Mucosa of descending colon (tissue), 3 donors: ENCODE measurements around the gene CFAP68. TPM values are rescaled to one million over a fixed set of nuclear protein-coding genes. Genes with fewer than 3 reads are reported as not detected.
A peak's percentile ranks its signal among the peaks of the same experiment; 100 is the strongest.

Experiments used
- ATAC-seq: fragments of 200-7000 bp; cut with Tn5 transposase; one replicate; pipeline ENCODE4 v1.9.1; 2020; ENCODE audit warnings: mild to moderate bottlenecking, moderate library complexity
- DNase-seq, 3 donors: peaks; one replicate each; pipeline ENCODE4 v3.0.0-alpha.2; 2020
- H3K36me3 ChIP-seq: fragments of 200-600 bp; one replicate; pipeline ENCODE4 v1.8.0; 2021; ENCODE audit warnings: low read depth, mild to moderate bottlenecking
- H3K4me1 ChIP-seq: fragments of 200-600 bp; one replicate; pipeline ENCODE4 v1.8.0; 2021; ENCODE audit warnings: low read depth, mild to moderate bottlenecking
- H3K4me3 ChIP-seq: fragments of 200-600 bp; one replicate; pipeline ENCODE4 v1.8.0; 2021; ENCODE audit warnings: mild to moderate bottlenecking
- H3K9me3 ChIP-seq: fragments of 200-600 bp; one replicate; pipeline ENCODE4 v1.8.0; 2021; ENCODE audit warnings: mild to moderate bottlenecking
- intact Hi-C, 2 donors: fragments of 100-400 bp; cut with DNase I in 1 of 2; cut with micrococcal nuclease in 1 of 2; formaldehyde crosslinking; loops; one replicate each; pipeline versions ENCODE4 v1.11.0 to v1.11.1; 2022; cut with DNase I, micrococcal nuclease
- total RNA-seq, 3 donors: library from RNA; stranded (reverse); fragmentation: NEBNext Ultra II Directional in 2 of 3; extraction: Animal tissue kit (Norgen Biotek cat#: 25700) in 2 of 3; gene quantifications; one replicate each; pipeline versions ENCODE4 v1.2.1 to v1.2.4, GENCODE V29; 2021 to 2023
- TF ChIP-seq, protein P1 (sequence below): fragments of 200-600 bp; IDR thresholded peaks from one replicate; pipeline ENCODE4 v1.8.0; 2022; ENCODE audit warnings: antibody characterized with exemption, mild to moderate bottlenecking
- donor health status: DM: no; HTN: no; CAD: no; lungs with moderate emphysema.
- donor health status: DM: no; HTN: no; CAD: no.
- donor health status: DM: no; HTN: yes; CAD: no.

Gene CFAP68
- total RNA-seq, 3 donors from 2014 or later: 12.2 to 26.4 (median 19.1) TPM

- Histone ChIP-seq H3K4me1 (peaks cover 3% of the 10 kb centered on the region), H3K4me3 (no peak overlapping the region), H3K36me3 (no peaks in the 10 kb centered on the region), H3K9me3 (no peaks in the 10 kb centered on the region)
- ATAC-seq (peak; percentile 8), DNase-seq (peak in 1 of 3 donors; percentile 43)
- intact Hi-C loops: no loop called here
- TF ChIP-seq, protein P1, sequence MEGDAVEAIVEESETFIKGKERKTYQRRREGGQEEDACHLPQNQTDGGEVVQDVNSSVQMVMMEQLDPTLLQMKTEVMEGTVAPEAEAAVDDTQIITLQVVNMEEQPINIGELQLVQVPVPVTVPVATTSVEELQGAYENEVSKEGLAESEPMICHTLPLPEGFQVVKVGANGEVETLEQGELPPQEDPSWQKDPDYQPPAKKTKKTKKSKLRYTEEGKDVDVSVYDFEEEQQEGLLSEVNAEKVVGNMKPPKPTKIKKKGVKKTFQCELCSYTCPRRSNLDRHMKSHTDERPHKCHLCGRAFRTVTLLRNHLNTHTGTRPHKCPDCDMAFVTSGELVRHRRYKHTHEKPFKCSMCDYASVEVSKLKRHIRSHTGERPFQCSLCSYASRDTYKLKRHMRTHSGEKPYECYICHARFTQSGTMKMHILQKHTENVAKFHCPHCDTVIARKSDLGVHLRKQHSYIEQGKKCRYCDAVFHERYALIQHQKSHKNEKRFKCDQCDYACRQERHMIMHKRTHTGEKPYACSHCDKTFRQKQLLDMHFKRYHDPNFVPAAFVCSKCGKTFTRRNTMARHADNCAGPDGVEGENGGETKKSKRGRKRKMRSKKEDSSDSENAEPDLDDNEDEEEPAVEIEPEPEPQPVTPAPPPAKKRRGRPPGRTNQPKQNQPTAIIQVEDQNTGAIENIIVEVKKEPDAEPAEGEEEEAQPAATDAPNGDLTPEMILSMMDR: no peak
Measured at GRCh38 chr11:111913031-111913861, 33.9 kb downstream of the CFAP68 start.

GRCh38 chr11:111913997-111914396 lies 34.7 kb downstream of the CFAP68 start:
- no peaks in the 10 kb centered on the region for H3K9me3 ChIP-seq
- peaks cover 5% of the 10 kb centered on the region for H3K4me1 ChIP-seq
- TF ChIP-seq, protein P1: no peak
- no peaks in the 10 kb centered on the region for H3K36me3 ChIP-seq
- intact Hi-C loops: no loop called here
- no peak overlapping the region for H3K4me3 ChIP-seq
- DNase-seq (peak in 2 of 3 donors; percentile 24 to 40), ATAC-seq (no peak)

DNA sequence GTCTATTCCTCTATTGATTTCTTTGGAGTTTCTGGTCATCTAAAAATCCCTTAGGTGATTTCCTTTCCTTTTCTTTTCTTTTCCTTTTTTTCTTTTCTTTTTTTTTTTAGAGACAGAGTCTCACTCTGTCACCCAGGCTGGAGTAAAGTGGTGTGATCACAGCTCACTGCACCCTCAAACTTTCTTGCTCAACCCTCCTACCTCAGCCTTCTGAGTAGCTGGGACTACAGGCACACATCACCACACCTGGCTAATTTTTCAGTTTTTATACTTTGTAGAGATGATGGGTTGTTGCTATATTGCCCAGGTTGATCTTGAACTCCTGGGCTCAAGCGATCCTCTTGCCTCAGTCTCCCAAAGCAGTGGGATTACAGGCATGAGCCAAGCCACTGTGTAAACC lies 37.4 kb downstream of the CFAP68 start:
- ATAC-seq: no peak
- peaks cover 6% of the 10 kb centered on the region for H3K4me1 ChIP-seq
- intact Hi-C loops: no loop called here
- H3K4me3 ChIP-seq: no peak overlapping the region
- TF ChIP-seq, protein P1: no peak
- no peak for DNase-seq
- H3K9me3 ChIP-seq: no peaks in the 10 kb centered on the region
- no peaks in the 10 kb centered on the region for H3K36me3 ChIP-seq

- Histone ChIP-seq H3K36me3 (no peaks in the 10 kb centered on the region), H3K9me3 (no peaks in the 10 kb centered on the region), H3K4me3 (no peak overlapping the region), H3K4me1 (peaks cover 6% of the 10 kb centered on the region)
- DNase-seq (no peak), ATAC-seq (no peak)
- intact Hi-C loops: no loop called here
- TF ChIP-seq, protein P1: no peak
Measured at GRCh38 chr11:111917312-111917711, 38.0 kb downstream of the CFAP68 start.

DNA sequence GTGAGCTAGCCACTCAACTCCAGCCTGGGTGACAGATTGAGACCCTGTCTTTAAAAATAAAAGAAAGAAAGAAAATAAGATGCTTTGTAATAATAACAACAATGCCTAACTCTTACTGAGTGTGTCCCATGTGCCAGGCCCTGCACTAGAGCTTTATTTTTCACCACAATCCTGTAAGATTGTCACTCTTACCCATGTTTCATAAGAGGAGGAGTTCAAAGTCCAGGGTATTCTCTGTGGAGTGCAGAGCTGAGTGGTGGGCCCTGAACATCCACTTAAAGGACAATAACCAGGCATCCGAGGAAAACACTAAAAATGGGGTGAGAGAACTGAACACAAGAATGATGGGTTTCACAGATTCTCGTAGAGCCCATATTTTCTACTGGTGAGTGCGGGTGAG lies 38.4 kb downstream of the CFAP68 start:
- DNase-seq (no peak), ATAC-seq (no peak)
- peaks cover 6% of the 10 kb centered on the region for H3K4me1 ChIP-seq
- H3K9me3 ChIP-seq: no peaks in the 10 kb centered on the region
- no peaks in the 10 kb centered on the region for H3K36me3 ChIP-seq
- H3K4me3 ChIP-seq: no peak overlapping the region
- intact Hi-C loops: no loop called here
- TF ChIP-seq, protein P1: no peak
